Naive thymus-derived CD8-positive, alpha-beta T cell (primary cell): Measurements from ENCODE around the gene CNOT4. TPM values are rescaled to one million over a fixed set of nuclear protein-coding genes. Genes with fewer than 3 reads are reported as not detected.
"Not testable (repeated sequence)": the region's sequence is repeated elsewhere in the genome, so short reads cannot be mapped to it uniquely, and the experiment has no call there.

Experiments
- ATAC-seq, 2 donors: fragments of 150-1000 bp; cut with Tn5 transposase in 1 of 2; sonication (Bioruptor Pico), chemical (Tn5 transposase) in 1 of 2; 1 replicate in 1 of 2; 2 replicates in 1 of 2; pipeline ENCODE4 v1.10.0; 2021; ENCODE audit warnings: mild to moderate bottlenecking in 2 of 2, moderate library complexity in 2 of 2
- POLR2A ChIA-PET: fragments of 350-600 bp; sonication (Branson Sonifier 250); formaldehyde crosslinking; loops from one replicate; lab custom pipeline; 2021; ENCODE audit warnings: antibody characterized with exemption; lab: Charles Lee
- DNase-seq, 10 donors: peaks; one replicate each; pipeline versions ENCODE4 v3.0.0 to v3.0.0-alpha.2; 2020 to 2022
- H3K27ac Mint-ChIP-seq, 10 donors: one replicate each; pipeline ENCODE4 v1.8.0; 2020 to 2022; ENCODE audit warnings: mild to moderate bottlenecking in 10 of 10, mixed read lengths in 10 of 10, moderate library complexity in 4 of 10, inconsistent platforms in 1 of 10
- H3K27me3 Mint-ChIP-seq, 5 donors: one replicate each; pipeline ENCODE4 v1.8.0; 2021 to 2022; ENCODE audit warnings: mixed read lengths in 5 of 5
- H3K36me3 Mint-ChIP-seq, 3 donors: one replicate each; pipeline ENCODE4 v1.8.0; 2020 to 2022; ENCODE audit warnings: mixed read lengths in 3 of 3, mild to moderate bottlenecking in 2 of 3, inconsistent platforms in 1 of 3
- H3K4me1 Mint-ChIP-seq, 4 donors: one replicate each; pipeline ENCODE4 v1.8.0; 2021 to 2022; ENCODE audit warnings: mixed read lengths in 4 of 4
- H3K4me3 Mint-ChIP-seq, 10 donors: one replicate each; pipeline ENCODE4 v1.8.0; 2020 to 2022; ENCODE audit warnings: mild to moderate bottlenecking in 10 of 10, mixed read lengths in 10 of 10, moderate library complexity in 6 of 10, inconsistent platforms in 1 of 10
- H3K9me3 Mint-ChIP-seq, 9 donors: one replicate each; pipeline ENCODE4 v1.8.0; 2020 to 2022; ENCODE audit warnings: mixed read lengths in 9 of 9, mild to moderate bottlenecking in 3 of 9, inconsistent platforms in 1 of 9, moderate library complexity in 1 of 9
- polyA plus RNA-seq, 3 donors: library from polyadenylated mRNA; unstranded; fragments of 300-500 nt; fragmentation: Illumina TruSeq; gene quantifications; one replicate each; pipeline ENCODE4 v1.2.3, GENCODE V29; 2021
- total RNA-seq, 8 experiments: library from RNA in 2 of 8; stranded (reverse) in 2 of 8; gene quantifications; one replicate each; pipeline ENCODE4 v1.2.3 and lab custom pipeline; 2021 to 2026

Gene CNOT4
- total and polyA plus RNA-seq, 5 experiments from 2014 or later: 11.9 to 42.2 (median 19.6) TPM

GRCh38 chr7:135508883-135509588, 866 bp downstream of the CNOT4 start:
- Mint-ChIP-seq H3K4me1 (peaks cover 0 to 17% (median 9%) of the 10 kb centered on the region in 4 donors), H3K9me3 (no peaks in the 10 kb centered on the region), H3K27ac (no peak overlapping the region), H3K4me3 (no peak overlapping the region), H3K36me3 (peaks cover 0 to 5% (median 0%) of the 10 kb centered on the region in 3 donors), H3K27me3 (no peaks in the 10 kb centered on the region)
- ATAC-seq (peak in 1 of 2 donors; percentile 11), DNase-seq (peak in 7 of 10 donors; percentile 14 to 61 (median 38))
- POLR2A ChIA-PET: interaction anchor here (0.6 to 1.7 kb wide), 4 partner anchors 42 to 156 kb away, joined by 3 to 7 read pairs (median 4); no protein-coding TSS in a partner anchor

- no peaks in the 10 kb centered on the region for H3K27me3 Mint-ChIP-seq
- no peak overlapping the region for H3K27ac Mint-ChIP-seq
- H3K4me1 Mint-ChIP-seq: peaks cover 23 to 70% (median 49%) of the 10 kb centered on the region in 4 donors
- H3K36me3 Mint-ChIP-seq: peaks cover 0 to 9% (median 0%) of the 10 kb centered on the region in 3 donors
- H3K4me3 Mint-ChIP-seq: peak overlapping the region in 2 of 10 donors; percentile 15 to 53
- no peaks in the 10 kb centered on the region for H3K9me3 Mint-ChIP-seq
- POLR2A ChIA-PET: interaction anchor here (1.0 kb wide), 1 partner anchor 30 kb away, joined by 5 read pairs; no protein-coding TSS in a partner anchor
- ATAC-seq (no peak), DNase-seq (no peak)
These were observed 8.5 kb downstream of the CNOT4 start for GRCh38 chr7:135501402-135501801.

GRCh38 chr7:135499818-135500217, 10.1 kb downstream of the CNOT4 start:
- Mint-ChIP-seq H3K27ac (peak overlapping the region in 4 of 10 donors; percentile 3 to 58 (median 14)), H3K4me1 (peaks cover 25 to 70% (median 52%) of the 10 kb centered on the region in 4 donors), H3K9me3 (no peaks in the 10 kb centered on the region), H3K36me3 (peaks cover 0 to 7% (median 0%) of the 10 kb centered on the region in 3 donors), H3K4me3 (peak overlapping the region in 5 of 10 donors; percentile 1 to 36 (median 13)), H3K27me3 (no peaks in the 10 kb centered on the region)
- ATAC-seq (no peak), DNase-seq (no peak)
- POLR2A ChIA-PET: no interaction called here

GRCh38 chr7:135497161-135497560, 12.7 kb downstream of the CNOT4 start:
- H3K36me3 Mint-ChIP-seq, POLR2A ChIA-PET, DNase-seq, ATAC-seq, H3K9me3 Mint-ChIP-seq, H3K27me3 Mint-ChIP-seq: not testable (repeated sequence)
- Mint-ChIP-seq H3K4me1 (peaks cover 29 to 59% (median 48%) of the 10 kb centered on the region in 4 donors), H3K27ac (peak overlapping the region in 2 of 10 donors; percentile 0 to 50), H3K4me3 (peak overlapping the region in 1 of 10 donors; percentile 14)

- Mint-ChIP-seq H3K36me3 (peaks cover 0 to 11% (median 0%) of the 10 kb centered on the region in 3 donors), H3K27me3 (no peaks in the 10 kb centered on the region), H3K9me3 (no peaks in the 10 kb centered on the region), H3K4me3 (peak overlapping the region in 1 of 10 donors; percentile 29), H3K27ac (no peak overlapping the region), H3K4me1 (peaks cover 17 to 28% (median 21%) of the 10 kb centered on the region in 4 donors)
- ATAC-seq (no peak), DNase-seq (no peak)
- POLR2A ChIA-PET: no interaction called here
These were observed 16.5 kb downstream of the CNOT4 start for GRCh38 chr7:135493362-135493761.

GRCh38 chr7:135492151-135492550, 17.8 kb downstream of the CNOT4 start:
- POLR2A ChIA-PET: no interaction called here
- Mint-ChIP-seq H3K27me3 (no peaks in the 10 kb centered on the region), H3K27ac (no peak overlapping the region), H3K4me3 (no peak overlapping the region), H3K4me1 (peaks cover 10 to 20% (median 14%) of the 10 kb centered on the region in 4 donors), H3K9me3 (no peaks in the 10 kb centered on the region), H3K36me3 (peaks cover 0 to 11% (median 2%) of the 10 kb centered on the region in 3 donors)
- no peak for DNase-seq
- no peak for ATAC-seq

GRCh38 chr7:135490783-135491182, 19.1 kb downstream of the CNOT4 start:
- no peak for ATAC-seq
- Mint-ChIP-seq H3K4me1 (peaks cover 6 to 23% (median 19%) of the 10 kb centered on the region in 4 donors), H3K27me3 (no peaks in the 10 kb centered on the region), H3K4me3 (no peak overlapping the region), H3K36me3 (peaks cover 0 to 7% (median 2%) of the 10 kb centered on the region in 3 donors), H3K9me3 (no peaks in the 10 kb centered on the region), H3K27ac (no peak overlapping the region)
- POLR2A ChIA-PET: no interaction called here
- no peak for DNase-seq

- Mint-ChIP-seq H3K4me3 (no peak overlapping the region), H3K4me1 (peaks cover 8 to 27% (median 23%) of the 10 kb centered on the region in 4 donors)
These were observed 20.1 kb downstream of the CNOT4 start for GRCh38 chr7:135489791-135490190.

GRCh38 chr7:135486261-135486920, 23.5 kb downstream of the CNOT4 start:
- no peaks in the 10 kb centered on the region for H3K27me3 Mint-ChIP-seq
- peak overlapping the region in 1 of 10 donors; percentile 13 for H3K4me3 Mint-ChIP-seq
- peak overlapping the region in 5 of 10 donors; percentile 23 to 80 (median 53) for H3K27ac Mint-ChIP-seq
- H3K4me1 Mint-ChIP-seq: peaks cover 11 to 46% (median 37%) of the 10 kb centered on the region in 4 donors
- ATAC-seq (no peak), DNase-seq (no peak)
- POLR2A ChIA-PET: interaction anchor here (0.6 kb wide), 1 partner anchor 9 kb away, joined by 3 read pairs; no protein-coding TSS in a partner anchor
- peaks cover 0 to 32% (median 12%) of the 10 kb centered on the region in 3 donors for H3K36me3 Mint-ChIP-seq
- no peaks in the 10 kb centered on the region for H3K9me3 Mint-ChIP-seq

More at GRCh38 chr7:135489791-135490190, 20.1 kb downstream of the CNOT4 start:
- Mint-ChIP-seq H3K9me3 (no peaks in the 10 kb centered on the region), H3K27me3 (no peaks in the 10 kb centered on the region), H3K27ac (peak overlapping the region in 1 of 10 donors; percentile 31), H3K36me3 (peaks cover 0 to 14% (median 2%) of the 10 kb centered on the region in 3 donors)
- ATAC-seq: no peak
- POLR2A ChIA-PET: no interaction called here
- DNase-seq: no peak

GRCh38 chr7:135481598-135481979, 28.3 kb downstream of the CNOT4 start:
- POLR2A ChIA-PET: no interaction called here
- H3K9me3 Mint-ChIP-seq: no peaks in the 10 kb centered on the region
- peaks cover 19 to 52% (median 43%) of the 10 kb centered on the region in 4 donors for H3K4me1 Mint-ChIP-seq
- peaks cover 0 to 60% (median 15%) of the 10 kb centered on the region in 3 donors for H3K36me3 Mint-ChIP-seq
- peak overlapping the region in 2 of 10 donors; percentile 5 to 15 for H3K4me3 Mint-ChIP-seq
- H3K27me3 Mint-ChIP-seq: no peaks in the 10 kb centered on the region
- DNase-seq: no peak
- peak overlapping the region in 1 of 10 donors; percentile 13 for H3K27ac Mint-ChIP-seq
- no peak for ATAC-seq

- Mint-ChIP-seq H3K27ac (peak overlapping the region in 4 of 10 donors; percentile 4 to 32 (median 10)), H3K4me3 (peak overlapping the region in 3 of 10 donors; percentile 5 to 34 (median 15)), H3K4me1 (peaks cover 20 to 47% (median 40%) of the 10 kb centered on the region in 4 donors), H3K27me3 (no peaks in the 10 kb centered on the region), H3K36me3 (peaks cover 0 to 64% (median 15%) of the 10 kb centered on the region in 3 donors), H3K9me3 (no peaks in the 10 kb centered on the region)
- DNase-seq (no peak), ATAC-seq (no peak)
- POLR2A ChIA-PET: no interaction called here
These were observed 28.8 kb downstream of the CNOT4 start for GRCh38 chr7:135480966-135481597.

GRCh38 chr7:135475521-135475920, 34.4 kb downstream of the CNOT4 start:
- Mint-ChIP-seq H3K9me3 (no peaks in the 10 kb centered on the region), H3K27me3 (no peaks in the 10 kb centered on the region), H3K4me1 (peaks cover 10 to 27% (median 25%) of the 10 kb centered on the region in 4 donors), H3K27ac (no peak overlapping the region), H3K36me3 (peaks cover 0 to 47% (median 3%) of the 10 kb centered on the region in 3 donors), H3K4me3 (no peak overlapping the region)
- no peak for ATAC-seq
- no peak for DNase-seq
- POLR2A ChIA-PET: no interaction called here
